A549 (cell line): ENCODE results near the gene EGFLAM. TPM values are rescaled to one million over a fixed set of nuclear protein-coding genes. Genes with fewer than 3 reads are reported as not detected.

Experiments
- ATAC-seq, 2 experiments: fragments of 200-7000 bp in 1 of 2; fragments of >200 bp in 1 of 2; cut with Nextera tagmentation in 1 of 2; cut with Tn5 transposase in 1 of 2; 3 replicates each; pipeline versions ENCODE4 v1.8.0 to v1.9.1; 2018 to 2020; ENCODE audit warnings: mild to moderate bottlenecking in 1 of 2, moderate library complexity in 1 of 2
- CTCF ChIA-PET: fragments of 300-600 bp; sonication (Branson Sonifier 250); formaldehyde crosslinking; extraction: SDS; loops from one replicate; lab custom pipeline; 2021; ENCODE audit warnings: antibody characterized with exemption, inconsistent platforms; lab: Yijun Ruan, JAX
- POLR2A ChIA-PET: fragments of 350-600 bp; formaldehyde crosslinking; extraction: SDS; loops from one replicate; lab custom pipeline; 2021; ENCODE audit warnings: antibody characterized with exemption, inconsistent platforms; lab: Yijun Ruan, JAX
- DNase-seq, 2 experiments: peaks; one replicate each; pipeline versions ENCODE4 v3.0.0 to v3.0.0-alpha.2; 2011 to 2016; ENCODE audit warnings: low read depth in 1 of 2, low spot score in 1 of 2
- FAIRE-seq: peaks from 2 replicates; lab custom pipeline; 2011; peaks lifted over from hg19 to GRCh38; lab: Jason Lieb, UNC
- H3K27ac ChIP-seq, 2 experiments: fragments of >200 bp; sonication (Bioruptor Twin); formaldehyde crosslinking; 3 replicates each; pipeline ENCODE4 v1.5.1; 2016 to 2017
- H3K4me1 ChIP-seq: fragments of >200 bp; sonication (Bioruptor Twin); formaldehyde crosslinking; 3 replicates; pipeline ENCODE4 v1.6.1; 2016
- H3K4me2 ChIP-seq: fragments of >200 bp; sonication (Bioruptor Twin); formaldehyde crosslinking; 3 replicates; pipeline ENCODE4 v1.6.1; 2016
- H3K4me3 ChIP-seq: fragments of >200 bp; sonication (Bioruptor Twin); formaldehyde crosslinking; 3 replicates; pipeline ENCODE4 v1.5.1; 2016
- H3K9me3 ChIP-seq: fragments of >200 bp; sonication (Bioruptor Twin); formaldehyde crosslinking; 3 replicates; pipeline ENCODE4 v1.6.1; 2016
- BCL3 ChIP-seq: fragments of >200 bp; sonication (Bioruptor Twin); formaldehyde crosslinking; IDR thresholded peaks from 3 replicates; pipeline ENCODE4 v1.6.1; 2016
- CEBPB ChIP-seq, 2 experiments: fragments of >200 bp in 1 of 2; sonication (Bioruptor Twin) in 1 of 2; formaldehyde crosslinking in 1 of 2; IDR thresholded peaks; 2 replicates each; pipeline ENCODE4 v1.6.1; 2012 to 2016
- CHD4 ChIP-seq: fragments of 200-600 bp; sonication (generic); IDR thresholded peaks from 2 replicates; pipeline ENCODE4 v1.6.1; 2016; ENCODE audit warnings: antibody characterized with exemption, mild to moderate bottlenecking, borderline replicate concordance
- E2F6 ChIP-seq: IDR thresholded peaks from 2 replicates; pipeline ENCODE4 v1.6.1; 2012; ENCODE audit warnings: low read depth, borderline replicate concordance
- EHMT2 ChIP-seq: fragments of 200-600 bp; sonication (generic); IDR thresholded peaks from 2 replicates; pipeline ENCODE4 v1.6.1; 2016; ENCODE audit warnings: antibody characterized with exemption, low read depth, mild to moderate bottlenecking, moderate library complexity
- FOSL2 ChIP-seq, 2 experiments: fragments of 450-650 bp in 1 of 2; fragments of >200 bp in 1 of 2; sonication (Bioruptor Twin) in 1 of 2; formaldehyde crosslinking; IDR thresholded peaks; 2 replicates each; pipeline versions ENCODE4 v1.5.0 to v1.6.1; 2016 to 2020; ENCODE audit warnings: mild to moderate bottlenecking in 1 of 2, moderate library complexity in 1 of 2
- FOXS1 ChIP-seq: fragments of 250-450 bp; sonication (Bioruptor Pico); IDR thresholded peaks from 2 replicates; pipeline ENCODE4 v1.5.0; 2020; ENCODE audit warnings: mild to moderate bottlenecking, moderate library complexity
- HDAC2 ChIP-seq: fragments of 200-600 bp; sonication (generic); IDR thresholded peaks from 2 replicates; pipeline ENCODE4 v1.6.1; 2016
- HOXA7 ChIP-seq: fragments of 250-450 bp; sonication (Bioruptor Pico); IDR thresholded peaks from 2 replicates; pipeline ENCODE4 v1.5.0; 2020; ENCODE audit warnings: mild to moderate bottlenecking, moderate library complexity
- JUN ChIP-seq, 2 experiments: fragments of >200 bp; sonication (Bioruptor Twin); formaldehyde crosslinking; IDR thresholded peaks; 2 replicates in 1 of 2; 3 replicates in 1 of 2; pipeline ENCODE4 v1.6.1; 2016 to 2017
- JUNB ChIP-seq: fragments of >200 bp; sonication (Bioruptor Twin); formaldehyde crosslinking; IDR thresholded peaks from 2 replicates; pipeline ENCODE4 v1.6.1; 2016
- MAX ChIP-seq: IDR thresholded peaks from 2 replicates; pipeline ENCODE4 v1.6.1; 2012
- MYC ChIP-seq: IDR thresholded peaks from 2 replicates; pipeline ENCODE4 v1.6.1; 2012; ENCODE audit warnings: mild to moderate bottlenecking, inconsistent platforms, low read length, improper control_type of control experiment, borderline replicate concordance
- POLR2AphosphoS2 ChIP-seq: conservative IDR thresholded peaks from 2 replicates; pipeline ENCODE4 v1.6.1; 2012; ENCODE audit warnings: low read length, improper control_type of control experiment, inconsistent platforms
- RCOR1 ChIP-seq: fragments of 150-350 bp; IDR thresholded peaks from 2 replicates; pipeline ENCODE4 v1.6.1; 2014; ENCODE audit warnings: antibody characterized with exemption, low read length, low read depth
- SREBF2 ChIP-seq: fragments of 450-650 bp; IDR thresholded peaks from 2 replicates; pipeline ENCODE4 v1.6.1; 2014; ENCODE audit warnings: mild to moderate bottlenecking, moderate library complexity
- TFCP2L1 ChIP-seq: fragments of 250-450 bp; sonication (Bioruptor Pico); IDR thresholded peaks from 2 replicates; pipeline ENCODE4 v1.5.0; 2021; ENCODE audit warnings: mild to moderate bottlenecking
- USF2 ChIP-seq: fragments of 450-650 bp; IDR thresholded peaks from 2 replicates; pipeline ENCODE4 v1.6.1; 2014; ENCODE audit warnings: antibody characterized with exemption
- ZFP36 ChIP-seq: fragments of 450-650 bp; IDR thresholded peaks from 2 replicates; pipeline ENCODE4 v1.6.1; 2014; ENCODE audit warnings: borderline replicate concordance; ENCODE audit not compliant: partially characterized antibody
- ZNF302 ChIP-seq: fragments of 250-450 bp; sonication (Bioruptor Pico); IDR thresholded peaks from 2 replicates; pipeline ENCODE4 v1.9.0; 2021; ENCODE audit warnings: inconsistent platforms, mild to moderate bottlenecking, moderate library complexity
- WGBS: methylation state at CpG from one replicate; pipeline ENCODE4 v1.1.6; 2017; ENCODE audit errors: missing lambda C conversion rate; 5-methylcytosine and 5-hydroxymethylcytosine counted together
- polyA plus RNA-seq, 4 experiments: library from polyadenylated mRNA; depleted of rRNA in 3 of 4; stranded (reverse); fragments of >200 nt; fragmentation: RNase III in 1 of 4; extraction: RNeasy Plus Mini Kit Qiagen cat#74134 plus additional on column Dnase treatment in 1 of 4; gene quantifications; 2 replicates in 3 of 4; 3 replicates in 1 of 4; pipeline ENCODE4 v1.2.3, GENCODE V29; 2011 to 2017

The EGFLAM gene
- polyA plus RNA-seq, 2 of the 4 experiments (the other 2 are of a cell fraction): 0.13 TPM; not detected in 1

DNA sequence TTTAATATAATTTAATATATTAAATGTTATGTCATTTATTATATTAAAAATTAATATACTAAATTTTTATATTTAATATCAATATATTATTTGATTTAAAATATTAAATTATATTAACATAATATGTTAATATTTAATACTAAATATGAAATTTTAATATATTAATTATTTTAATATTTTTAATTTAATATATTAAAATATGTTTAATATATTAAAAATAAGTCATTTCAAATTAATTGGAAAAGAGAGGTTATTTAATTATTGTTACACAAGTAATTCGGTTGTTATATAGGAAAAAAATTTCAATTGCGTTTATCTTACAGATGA lies 183.9 kb downstream of the EGFLAM start:
- ATAC-seq: no peak
- H3K27ac ChIP-seq: no peak overlapping the region
- H3K9me3 ChIP-seq: no peaks in the 10 kb centered on the region
- POLR2A ChIA-PET: interaction anchor here (1.1 to 1.5 kb wide), 3 partner anchors 114 to 367 kb away, joined by 4 to 21 read pairs (median 4); partner anchors contain the start of gene LIFR
- CTCF ChIA-PET: interaction anchor here (0.6 to 7.1 kb wide), 117 partner anchors 10 to 1124 kb away, joined by 3 to 242 read pairs (median 6); partner anchors contain the start of gene LIFR
- 48% methylated on average over 2 of the region's 2 CpGs for WGBS
- H3K4me1 ChIP-seq: peaks cover 3% of the 10 kb centered on the region; the same call in 1 of the 3 replicates
- no peak overlapping the region for H3K4me2 ChIP-seq
- H3K4me3 ChIP-seq: no peak overlapping the region
- TF ChIP-seq RCOR1: no peak
- TF ChIP-seq USF2: no peak
- TF ChIP-seq FOSL2 (IDR thresholded peaks at IDR 0.05): no peak
- no peak for TF ChIP-seq FOSL2 (CRISPR knock-in tag; IDR thresholded peaks at IDR 0.05)
- no peak for TF ChIP-seq BCL3
- no peak for FAIRE-seq
- no peak for DNase-seq

- Histone ChIP-seq H3K4me2 (no peak overlapping the region), H3K27ac (peak overlapping the region in 1 of 2 experiments; percentile 4; a peak in 1 of 6 replicates), H3K4me3 (no peak overlapping the region), H3K4me1 (peaks cover 3% of the 10 kb centered on the region; the same call in 1 of the 3 replicates), H3K9me3 (no peaks in the 10 kb centered on the region)
- CTCF ChIA-PET: interaction anchor here (1.0 to 7.1 kb wide), 10 partner anchors 23 to 379 kb away, joined by 3 to 242 read pairs (median 5); partner anchors contain the start of gene LIFR
- no peak for DNase-seq
- ATAC-seq: no peak
- 86% methylated on average over 7 of the region's 7 CpGs for WGBS
- FAIRE-seq: no peak
- POLR2A ChIA-PET: no interaction called here
- TF ChIP-seq SREBF2: no peak
- no peak for TF ChIP-seq ZNF302 (CRISPR knock-in tag)
- no peak for TF ChIP-seq ZFP36
- TF ChIP-seq EHMT2: no peak
- no peak for TF ChIP-seq E2F6
- no peak for TF ChIP-seq CEBPB (IDR thresholded peaks at IDR 0.05)
- no peak for TF ChIP-seq CHD4
- TF ChIP-seq HDAC2: no peak
- no peak for TF ChIP-seq HOXA7
- TF ChIP-seq MYC: no peak
- TF ChIP-seq JUN (IDR thresholded peaks at IDR 0.05): no peak
- TF ChIP-seq, all 56 proteins: peak for 0
Observed at GRCh38 chr5:38443390-38443789, 185.0 kb downstream of the EGFLAM start.

GRCh38 chr5:38445374-38446028 lies 187.1 kb downstream of the EGFLAM start:
- ATAC-seq: no peak
- no peak overlapping the region for H3K4me3 ChIP-seq
- H3K27ac ChIP-seq: peak overlapping the region in 1 of 2 experiments; percentile 35; a peak in 1 of 6 replicates
- no peak for DNase-seq
- 87% methylated on average over 21 of the region's 24 CpGs for WGBS
- FAIRE-seq: no peak
- no peak overlapping the region for H3K4me2 ChIP-seq
- POLR2A ChIA-PET: no interaction called here
- CTCF ChIA-PET: interaction anchor here (0.7 to 7.1 kb wide), 4 partner anchors 18 to 365 kb away, joined by 3 to 242 read pairs (median 4); no protein-coding TSS in a partner anchor
- H3K4me1 ChIP-seq: peaks cover 3% of the 10 kb centered on the region; the same call in 1 of the 3 replicates
- H3K9me3 ChIP-seq: no peaks in the 10 kb centered on the region
- TF ChIP-seq JUNB (no peak), HDAC2 (no peak), MYC (no peak), MAX (no peak), POLR2AphosphoS2 (no peak), TFCP2L1 (CRISPR knock-in tag) (no peak), FOXS1 (CRISPR knock-in tag) (no peak), HOXA7 (no peak)
- TF ChIP-seq, all 56 proteins: peak for 0
